CD4-positive, alpha-beta T cell treated with Interleukin-2 at 100 ng/mL for 4 hours (primary cell): Measurements from ENCODE around the gene ZNF750.

Experiments used
- DNase-seq: peaks from one replicate; pipeline ENCODE4 v3.0.0-alpha.2; 2020; ENCODE audit warnings: low spot score

ZNF750 gene

DNA sequence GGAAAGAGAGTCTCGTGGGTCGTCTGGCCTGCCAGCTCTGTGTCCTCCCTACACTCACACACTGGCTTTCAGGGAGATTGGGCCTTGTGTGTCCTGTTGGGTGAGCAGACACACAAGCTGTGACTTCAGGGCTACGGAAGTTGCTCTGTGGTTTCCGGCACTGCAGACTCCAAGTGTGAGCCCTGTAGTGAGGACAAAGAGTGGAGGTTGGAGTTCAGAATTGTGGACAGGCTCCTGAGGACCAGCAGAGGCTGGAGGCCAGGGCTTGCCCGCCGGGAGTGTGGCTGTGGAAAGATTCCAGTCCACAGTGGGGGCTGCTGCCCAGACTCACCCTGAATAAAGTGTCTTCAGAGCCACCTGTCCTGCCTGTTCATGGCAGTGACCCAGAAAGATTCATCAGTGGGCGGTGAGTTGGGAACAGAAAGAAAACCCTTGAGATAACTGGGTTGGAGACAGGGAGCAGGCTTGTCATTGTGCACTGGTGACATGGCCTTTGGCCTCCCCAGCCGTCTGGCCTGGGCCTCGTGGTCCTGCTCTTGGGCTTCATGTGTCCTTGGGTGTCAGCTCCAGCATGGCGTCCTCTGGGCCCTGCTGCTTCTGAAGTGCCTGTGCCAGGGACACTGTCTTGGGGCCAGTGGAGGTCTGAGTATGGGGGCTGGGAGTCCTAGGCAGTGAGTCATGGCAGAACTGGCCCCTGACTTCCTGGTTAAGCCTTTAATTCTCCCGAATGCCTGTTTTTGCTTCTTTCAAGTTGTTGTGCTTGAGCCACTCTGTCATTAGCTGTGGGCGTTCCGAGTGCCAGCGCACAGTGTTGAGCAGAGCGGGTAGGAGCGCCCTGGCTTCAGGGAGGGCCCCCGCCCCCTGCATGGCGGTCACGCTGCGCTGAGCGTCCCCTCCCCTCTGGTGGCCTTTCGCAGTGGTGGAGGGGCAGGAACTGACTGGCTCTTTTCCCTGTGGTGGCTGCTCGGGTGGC, 19.9 kb upstream of the ZNF750 start:
- DNase-seq: peak; percentile 67

DNA sequence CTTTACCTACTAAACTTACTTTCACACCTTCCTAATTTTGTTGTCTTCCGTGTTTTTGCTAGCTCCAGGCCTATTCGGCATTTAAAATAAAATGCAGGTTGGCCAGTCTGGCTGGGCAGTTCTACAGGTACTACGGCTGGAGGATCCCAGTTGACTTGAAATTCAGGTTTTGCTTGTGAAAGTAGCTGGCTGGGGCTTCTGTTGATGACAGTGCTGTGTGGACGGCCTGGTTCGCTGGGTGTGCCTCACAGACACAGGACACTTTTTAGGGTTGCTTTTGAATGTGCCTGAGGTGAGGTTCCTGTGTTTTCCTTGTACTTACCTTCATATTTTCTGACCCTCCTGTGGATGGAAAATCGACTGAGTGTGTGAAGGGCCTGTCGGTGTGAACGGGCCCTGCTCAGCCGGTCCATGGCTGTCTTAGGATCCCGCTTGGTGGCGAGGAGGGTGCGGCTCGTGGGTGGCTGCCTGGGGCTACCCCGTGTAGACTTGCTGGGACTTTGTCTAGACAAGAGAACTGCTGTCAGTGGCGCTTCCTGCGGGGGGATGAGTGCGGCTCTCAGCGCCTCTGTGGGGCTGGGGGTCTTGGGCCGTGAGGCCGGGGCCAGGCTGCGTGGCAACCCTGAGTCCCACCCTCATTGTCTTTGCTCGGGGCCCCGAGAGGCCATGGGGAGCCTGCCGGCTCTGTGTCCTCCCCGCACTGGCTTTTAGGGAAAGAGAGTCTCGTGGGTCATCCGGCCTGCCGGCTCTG, 18.7 kb upstream of the ZNF750 start:
- peak; percentile 39 for DNase-seq

DNA sequence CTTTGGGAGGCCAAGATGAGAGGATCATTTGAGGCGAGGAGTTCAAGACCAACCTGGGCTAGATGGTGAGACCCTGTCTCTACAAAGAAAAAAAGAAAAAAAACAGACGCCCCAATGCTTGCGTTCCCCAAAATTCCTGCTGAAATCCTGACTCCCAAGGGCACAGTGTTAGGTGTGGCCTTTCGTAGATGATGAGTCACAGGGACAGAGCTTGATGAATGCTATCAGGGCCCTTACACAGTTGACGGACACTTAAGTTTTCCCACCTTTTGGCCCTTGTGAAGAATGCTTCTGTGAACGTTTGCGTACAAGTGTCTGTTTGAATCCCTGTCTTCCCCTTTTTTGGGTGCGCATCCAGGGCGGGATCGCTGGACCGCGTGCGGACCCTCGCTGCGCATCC, 16.5 kb upstream of the ZNF750 start:
- no peak for DNase-seq

DNA sequence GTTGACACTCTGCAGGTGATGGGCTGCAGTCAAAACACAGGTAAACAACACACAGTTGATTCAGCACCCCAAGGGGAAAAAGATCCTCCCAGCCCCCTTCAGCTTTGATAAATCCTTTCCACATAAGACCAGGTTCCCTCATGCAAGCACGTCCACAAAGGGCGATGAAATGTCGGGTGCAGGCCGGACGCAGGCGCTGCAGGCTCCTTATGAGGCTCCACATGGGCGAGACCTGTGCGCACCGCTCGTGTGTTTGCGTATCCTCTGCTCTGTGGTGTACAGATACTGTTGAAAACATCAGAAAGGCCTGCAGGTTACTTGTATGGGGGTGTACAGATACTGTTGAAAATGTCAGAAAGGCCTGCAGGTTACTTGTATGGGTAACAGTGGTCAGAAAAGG, 14.4 kb upstream of the ZNF750 start:
- no peak for DNase-seq

DNA sequence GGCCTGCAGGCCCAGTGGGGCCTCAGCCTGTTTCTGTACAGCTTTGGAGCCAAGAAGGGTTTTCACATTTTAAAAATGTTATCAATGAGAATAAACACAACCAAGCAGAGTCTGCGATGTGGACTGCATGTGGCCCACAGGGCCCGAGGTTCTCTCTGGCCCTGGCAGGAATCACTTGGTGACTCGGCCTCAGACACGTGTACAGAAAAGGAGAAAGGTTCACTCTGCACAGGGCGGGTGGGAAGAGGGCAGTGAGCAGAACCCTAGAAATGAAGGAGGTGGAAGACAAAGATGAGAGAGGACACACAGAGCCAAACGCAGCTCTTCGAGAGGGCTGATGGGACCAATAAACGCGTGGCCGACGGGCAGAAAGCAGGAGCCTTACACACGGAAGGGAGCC, 11.6 kb upstream of the ZNF750 start:
- no peak for DNase-seq

DNA sequence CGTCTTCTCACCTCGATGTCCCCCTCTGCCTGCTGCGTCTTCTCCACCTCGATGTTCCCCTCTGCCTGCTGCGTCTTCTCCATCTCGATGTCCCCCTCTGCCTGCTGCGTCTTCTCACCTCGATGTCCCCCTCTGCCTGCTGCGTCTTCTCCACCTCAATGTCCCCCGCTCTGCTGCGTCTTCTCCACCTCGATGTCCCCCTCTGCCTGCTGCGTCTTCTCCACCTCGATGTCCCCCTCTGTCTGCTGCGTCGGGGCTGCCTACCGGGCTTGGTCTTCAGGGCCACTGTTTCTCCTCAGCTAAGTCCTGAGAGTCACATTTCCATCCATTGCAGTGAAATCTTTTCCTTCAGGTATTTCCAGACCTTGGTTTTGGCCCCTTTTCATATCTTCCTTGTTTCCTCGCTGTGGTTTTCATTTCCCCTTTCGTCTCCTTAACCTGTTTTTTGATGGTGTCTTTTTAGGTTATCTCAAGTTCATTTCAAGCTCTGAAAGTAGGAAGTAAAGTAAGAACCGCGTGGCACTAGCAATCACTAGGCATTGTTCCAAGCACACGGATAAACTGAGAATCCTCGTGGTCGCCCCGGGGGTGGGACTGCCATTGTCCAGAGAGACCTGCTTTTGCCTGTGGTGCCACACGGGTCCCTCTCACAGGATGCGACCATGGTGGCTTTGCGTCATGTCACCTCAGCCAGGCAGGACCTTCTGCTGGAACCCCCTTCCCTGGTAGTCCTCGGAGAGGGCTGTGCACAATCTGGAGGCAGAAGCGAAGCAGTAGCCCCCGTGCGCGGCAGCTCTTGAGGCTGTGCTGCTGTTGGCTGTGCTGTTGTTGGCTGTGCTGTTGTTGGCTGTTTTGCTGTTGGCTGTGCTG, 9.5 kb upstream of the ZNF750 start:
- DNase-seq: no peak

DNA sequence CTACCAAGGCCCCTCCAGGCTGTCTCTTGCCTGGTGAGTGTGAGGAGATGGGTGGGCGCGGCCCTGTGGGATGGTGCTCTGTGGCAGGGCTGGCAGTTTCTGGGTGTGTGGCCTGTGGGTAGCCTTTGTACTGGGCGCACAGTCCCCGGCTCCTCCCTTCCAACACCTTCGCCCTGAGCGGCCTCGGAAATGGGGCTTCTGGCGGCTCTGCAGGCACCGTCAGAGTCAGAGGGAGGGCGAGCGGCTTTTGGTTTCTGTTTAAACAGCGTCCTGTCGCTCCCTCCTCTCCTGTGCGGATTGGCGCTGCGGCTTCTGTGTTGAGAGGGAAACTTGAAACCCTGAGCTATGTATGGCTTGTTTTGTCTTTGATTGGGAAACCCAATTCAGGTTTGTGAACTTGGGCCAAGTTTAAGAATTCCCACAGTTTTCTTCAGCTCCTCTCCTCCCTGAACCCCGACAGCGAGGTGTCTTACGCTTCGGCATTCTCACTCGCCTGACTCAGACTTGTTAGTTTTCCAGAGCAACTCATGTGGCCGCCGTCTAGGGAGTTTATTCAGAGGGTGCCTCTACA, 8.3 kb upstream of the ZNF750 start:
- peak; percentile 56 for DNase-seq

DNA sequence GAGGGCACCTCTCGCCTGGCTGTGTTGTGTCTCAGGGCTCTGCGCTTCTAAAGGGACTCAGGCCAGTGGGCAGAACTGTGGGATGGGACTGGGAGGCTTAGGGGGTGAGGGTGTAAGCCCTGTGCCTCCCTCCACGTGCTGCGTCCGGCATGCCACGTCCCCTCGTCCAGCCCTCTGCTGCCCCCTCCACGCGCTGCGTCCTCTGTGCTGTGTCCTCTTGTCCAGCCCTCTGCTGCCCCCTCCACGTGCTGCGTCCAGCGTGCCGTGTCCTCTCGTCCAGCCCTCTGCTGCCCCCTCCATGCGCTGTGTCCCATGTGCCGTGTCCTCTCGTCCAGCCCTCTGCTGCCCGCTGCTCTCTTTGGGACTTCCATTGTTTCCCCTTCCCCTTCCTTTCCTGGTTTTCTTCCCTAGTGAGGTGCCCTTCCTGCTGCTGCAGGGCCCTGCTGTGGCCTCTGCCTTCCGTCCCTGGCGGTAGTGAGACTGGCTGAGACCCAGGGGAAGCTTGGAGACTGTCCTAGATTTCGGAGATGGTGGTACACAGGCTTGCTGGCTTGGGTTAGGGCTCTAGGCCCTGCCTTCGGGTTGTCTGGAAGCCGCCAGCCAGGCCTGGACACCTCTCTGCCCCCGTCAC, 6.4 kb upstream of the ZNF750 start:
- no peak for DNase-seq

DNA sequence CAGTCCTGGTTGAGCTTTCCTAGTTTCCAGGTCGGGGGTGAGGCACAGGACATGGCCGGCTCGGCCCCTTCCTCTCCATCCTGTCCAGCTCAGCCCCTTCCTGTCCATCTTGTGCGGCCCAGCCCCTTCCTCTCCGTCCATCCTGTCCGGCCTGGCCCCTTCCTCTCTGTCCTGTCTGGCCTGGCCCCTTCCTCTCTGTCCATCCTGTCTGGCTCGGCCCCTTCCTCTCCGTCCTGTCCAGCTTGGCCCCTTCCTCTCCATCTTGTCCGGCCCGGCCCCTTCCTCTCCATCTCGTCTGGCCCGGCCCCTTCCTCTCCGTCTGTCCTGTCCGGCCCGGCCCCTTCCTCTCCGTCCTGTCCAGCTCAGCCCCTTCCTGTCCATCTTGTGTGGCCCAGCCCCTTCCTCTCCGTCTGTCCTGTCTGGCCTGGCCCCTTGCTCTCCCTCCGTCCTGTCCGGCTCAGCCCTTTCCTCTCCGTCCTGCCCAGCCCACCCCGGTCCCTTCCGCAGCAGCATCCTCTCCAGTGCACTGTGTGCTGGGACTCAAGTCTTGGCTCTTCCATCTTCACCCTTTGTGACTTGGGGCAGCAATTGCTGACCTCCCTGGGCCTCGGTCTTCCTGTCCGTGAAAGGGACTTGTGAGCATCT, 5.5 kb upstream of the ZNF750 start:
- no peak for DNase-seq

DNA sequence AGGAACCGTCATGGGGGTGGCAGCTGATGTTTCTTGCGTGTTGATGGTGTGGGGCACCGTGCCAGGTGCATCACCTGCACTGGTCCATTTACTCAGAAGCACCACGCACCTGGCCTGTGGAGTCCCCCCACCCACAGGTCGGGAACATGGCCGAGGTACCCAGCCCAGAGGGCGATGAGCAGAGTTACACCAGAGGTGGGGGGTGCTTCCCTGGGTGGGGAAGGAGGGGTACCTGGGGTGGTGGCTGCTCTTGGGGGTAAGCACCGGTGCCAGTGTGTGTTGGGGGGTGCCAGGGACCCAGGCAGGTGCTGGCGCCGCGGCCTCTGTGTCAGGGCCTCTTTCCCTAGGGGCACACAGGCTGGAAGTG, 5.0 kb upstream of the ZNF750 start:
- DNase-seq: no peak

DNA sequence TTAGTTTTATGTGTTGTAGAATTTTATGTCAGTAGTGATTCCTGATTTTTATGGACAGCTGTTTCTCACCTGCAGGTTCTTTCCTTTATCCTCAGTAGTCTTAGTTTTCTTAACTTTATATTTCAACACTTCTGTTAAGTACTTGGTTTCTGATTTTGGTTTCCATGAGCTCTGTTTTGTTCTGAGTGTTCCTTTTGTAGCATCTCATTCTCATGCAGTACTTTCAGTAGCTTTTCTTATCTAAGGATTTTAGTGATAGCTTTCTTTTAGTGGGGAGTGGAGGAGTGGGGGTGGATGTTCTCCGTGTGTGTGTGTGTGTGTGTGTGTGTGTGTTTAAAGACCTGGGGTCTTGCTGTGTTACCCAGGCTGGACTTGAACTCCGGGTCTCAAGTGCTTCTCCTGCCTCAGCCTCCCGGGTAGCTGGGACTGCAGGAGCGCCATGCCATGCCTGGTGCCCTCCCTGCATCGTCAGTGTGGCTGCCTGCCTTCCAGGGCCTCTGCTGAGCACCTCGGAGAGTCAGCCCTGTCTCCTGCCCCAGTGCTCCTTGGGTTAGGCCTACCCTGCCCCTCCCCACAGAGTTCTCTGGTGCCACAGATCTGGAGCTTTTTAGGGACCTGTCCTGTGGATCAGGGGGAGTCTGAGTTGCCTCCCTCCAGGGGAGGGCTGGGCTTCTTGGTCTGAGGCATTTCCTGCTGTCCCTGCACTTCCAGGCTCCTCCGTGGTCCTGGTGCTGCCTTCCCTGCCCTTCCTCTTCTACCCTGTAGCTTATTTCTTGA, 4.3 kb upstream of the ZNF750 start:
- DNase-seq: no peak

DNA sequence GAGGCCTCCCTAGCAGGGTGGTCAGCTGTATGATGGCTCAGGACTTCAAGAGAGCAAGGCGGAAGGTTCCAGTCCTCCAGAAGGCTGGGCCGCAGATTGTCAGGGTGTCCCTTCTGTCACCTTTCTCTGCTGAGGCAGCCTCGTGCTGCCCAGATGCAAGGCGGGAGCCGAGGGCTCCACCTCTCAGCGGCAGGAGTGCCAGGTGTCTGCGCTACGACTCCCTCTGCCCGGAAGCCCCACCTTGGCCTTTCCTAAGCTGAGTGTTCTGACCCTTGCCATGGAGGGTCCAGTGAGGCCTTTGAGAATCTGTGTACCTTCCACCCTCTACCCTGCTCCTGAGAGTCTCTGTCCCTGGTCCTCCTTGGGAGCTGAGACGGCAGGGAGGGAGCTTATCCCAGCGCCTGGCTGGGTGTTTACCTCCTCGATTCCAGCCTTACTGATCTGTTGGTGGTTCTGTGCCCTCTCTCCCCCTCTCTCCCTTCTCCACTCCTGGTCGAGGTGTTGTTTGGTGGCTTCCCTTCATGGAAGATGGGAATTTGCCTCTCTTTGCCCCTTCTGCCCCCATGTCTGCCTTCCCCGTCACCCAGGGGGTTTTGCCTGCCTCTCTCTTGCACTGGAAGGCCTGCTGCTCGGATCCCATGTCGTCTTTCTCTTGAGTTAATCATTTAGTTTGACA, 2.2 kb upstream of the ZNF750 start:
- DNase-seq: no peak

DNA sequence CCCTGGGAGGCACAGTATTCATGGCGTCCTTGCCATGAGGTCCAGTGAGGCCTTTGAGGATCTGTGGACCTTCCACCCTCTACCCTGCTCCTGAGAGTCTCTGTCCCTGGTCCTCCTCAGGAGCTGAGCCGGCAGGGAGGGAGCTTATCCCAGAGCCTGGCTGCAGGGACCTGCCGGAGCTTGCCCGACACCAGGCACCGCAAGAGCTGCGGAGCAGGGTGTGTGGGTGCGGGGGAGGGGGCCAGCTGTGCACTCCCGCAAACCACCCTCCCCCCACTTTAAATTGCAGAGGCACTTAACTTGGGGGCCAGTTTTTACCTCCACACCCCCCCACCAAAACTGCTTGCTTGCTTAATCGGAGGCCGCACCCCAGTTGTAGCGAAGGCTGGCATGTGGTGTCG, 609 bp upstream of the ZNF750 start:
- DNase-seq: no peak

DNA sequence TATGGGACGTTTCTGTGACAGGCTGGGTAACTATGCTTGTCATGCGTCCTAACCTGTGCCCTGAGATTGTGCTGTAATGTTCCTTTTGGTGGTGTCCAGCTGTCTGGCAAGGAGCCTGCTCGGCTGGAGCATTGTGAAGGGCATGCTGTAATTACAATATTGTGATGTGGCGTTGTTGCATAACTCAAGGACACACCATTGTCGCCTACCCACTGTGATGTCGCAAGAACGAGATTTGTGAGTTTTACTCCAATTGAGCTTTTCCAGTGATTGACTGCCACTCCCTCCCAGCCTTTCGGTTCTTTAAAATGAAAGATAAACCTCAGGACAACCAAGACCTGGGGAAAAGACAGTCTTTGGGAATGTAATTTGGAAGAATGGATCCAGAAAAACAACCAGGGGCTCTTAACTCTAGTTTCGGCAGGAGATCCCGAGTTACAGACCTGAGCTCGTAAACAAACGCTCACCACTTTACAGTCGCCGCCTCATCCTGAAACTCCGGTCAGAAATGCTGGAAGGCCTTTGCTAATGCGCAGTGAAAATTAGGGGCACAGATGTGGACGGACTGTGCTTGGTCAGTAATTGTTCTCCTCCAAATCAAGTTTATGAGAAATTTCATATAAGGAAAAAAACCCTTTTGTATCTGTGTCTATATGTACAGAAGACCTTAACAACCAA, 1.3 kb downstream of the ZNF750 start:
- DNase-seq: no peak

DNA sequence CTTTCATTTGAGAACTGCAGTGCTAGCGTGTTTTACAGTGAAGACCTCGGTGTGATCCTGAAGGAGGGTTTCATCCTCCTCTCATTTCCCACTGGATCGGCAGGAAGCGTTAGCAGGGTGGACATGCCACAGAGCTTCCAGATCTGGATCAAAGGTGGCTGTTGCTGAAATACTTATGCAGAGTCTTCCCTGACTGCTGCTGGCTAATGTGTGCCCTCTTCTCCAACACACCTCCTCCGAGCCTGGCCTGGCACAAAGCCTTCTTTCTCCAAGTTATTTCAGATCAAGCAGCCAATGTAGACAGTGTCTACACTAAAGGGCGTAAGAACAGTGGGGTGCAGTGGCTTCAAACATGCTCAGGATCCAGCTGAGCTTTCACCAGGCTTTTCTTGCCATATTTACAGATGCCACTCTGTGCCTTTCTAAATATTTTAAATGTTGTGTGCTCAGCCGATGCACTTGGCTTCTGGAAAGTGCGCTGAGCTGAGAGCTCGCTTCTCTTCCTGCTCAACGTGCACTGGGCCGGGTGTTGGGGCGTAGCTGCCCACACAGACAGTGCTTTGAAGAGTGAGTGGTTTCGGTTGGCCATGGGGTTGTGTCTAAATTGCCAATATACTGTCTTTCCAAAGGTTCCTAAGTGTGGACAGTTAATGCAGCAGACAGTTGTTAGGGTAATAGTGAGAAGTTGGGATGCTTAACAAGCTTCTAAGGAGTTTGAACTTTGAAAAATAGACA, 2.1 kb downstream of the ZNF750 start:
- no peak for DNase-seq

DNA sequence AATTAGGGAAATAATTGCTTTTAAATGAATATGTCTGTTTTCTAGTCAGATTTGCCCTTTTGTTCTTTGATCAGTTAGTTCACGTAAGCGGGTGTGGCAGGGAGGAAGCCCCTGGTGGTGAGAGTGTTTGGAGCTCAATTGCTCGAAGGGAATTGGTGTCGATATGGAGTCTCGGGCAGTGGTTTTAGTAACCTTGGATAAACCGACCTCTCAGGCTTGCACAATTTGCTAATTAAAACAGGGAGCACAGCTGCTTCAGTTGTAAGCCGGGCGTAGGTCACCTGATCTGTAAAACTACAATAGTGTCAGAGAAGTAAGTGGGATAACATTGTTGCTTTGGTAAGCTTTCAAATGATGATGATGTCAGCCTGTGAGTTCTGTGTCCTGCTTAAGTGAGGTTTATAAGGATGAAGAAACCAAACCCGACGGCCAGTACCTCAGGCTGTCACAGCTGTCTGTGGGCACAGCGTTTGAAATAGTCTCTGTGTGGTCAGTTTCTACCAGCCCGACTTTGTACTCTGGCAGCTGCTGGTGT, 2.9 kb downstream of the ZNF750 start:
- DNase-seq: no peak

DNA sequence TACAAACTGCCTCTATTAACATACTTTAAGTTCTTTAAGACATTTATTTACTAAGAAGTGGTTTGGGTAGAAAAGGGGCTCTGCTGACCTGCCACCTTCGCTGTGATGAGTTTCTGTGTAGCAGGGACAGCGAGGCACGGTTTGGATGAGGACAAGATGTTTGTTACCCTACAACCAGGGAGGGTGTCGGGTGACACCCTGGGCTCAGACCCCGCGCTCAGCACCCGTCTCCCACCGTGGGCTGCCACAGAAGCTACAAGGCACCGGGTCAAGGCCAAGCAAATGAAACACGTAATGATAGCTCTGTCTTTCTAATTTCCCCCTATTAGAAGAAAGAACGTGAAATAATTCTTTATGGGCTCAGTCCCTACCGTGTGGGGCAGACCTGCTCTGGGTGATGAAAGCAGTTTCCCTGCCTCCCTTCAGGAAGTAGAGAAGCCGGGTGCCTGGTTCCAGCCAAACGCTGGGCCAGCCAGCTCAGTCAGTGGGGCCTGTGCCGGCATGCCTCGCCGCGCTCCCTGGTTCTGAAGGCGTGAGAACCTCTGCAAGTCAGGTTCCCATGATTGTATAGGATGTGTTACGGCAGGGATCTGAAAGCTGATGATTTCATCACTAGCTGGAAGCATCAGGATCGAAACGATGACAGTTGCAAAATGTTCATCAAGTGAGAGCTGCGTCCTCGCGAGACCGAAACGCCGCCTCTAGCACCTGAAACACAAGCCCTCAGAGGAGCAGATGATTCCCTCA, 3.9 kb downstream of the ZNF750 start:
- no peak for DNase-seq
